ENCODE data around the gene TUBGCP6. TPM values are rescaled to one million over a fixed set of nuclear protein-coding genes. Genes with fewer than 3 reads are reported as not detected.

Gene TUBGCP6
- total RNA-seq, 1 donor from 2014 or later, result 18.2 TPM

GRCh38 chr22:50225200-50225969 is 19.4 kb downstream of the TUBGCP6 start:
- Histone ChIP-seq H3K4me3 (ENCODE audit: low read depth, low read length) (no peak overlapping the region), H3K36me3 (ENCODE audit: control insufficient read depth, insufficient read depth, low read length) (peaks cover 29% of the 10 kb centered on the region), H3K27me3 (ENCODE audit: control insufficient read depth, insufficient read depth, low read length) (no peaks in the 10 kb centered on the region)
- TF ChIP-seq CTCF (IDR thresholded peaks at IDR 0.05; ENCODE audit: insufficient read depth, low read length, severe bottlenecking), result no peak
- no peak for FAIRE-seq
- DNase-seq (ENCODE audit: low read depth), result no peak

GRCh38 chr22:50224071-50224470 is 20.8 kb downstream of the TUBGCP6 start:
- TF ChIP-seq CTCF (IDR thresholded peaks at IDR 0.05; ENCODE audit: insufficient read depth, low read length, severe bottlenecking), result no peak
- peaks cover 27% of the 10 kb centered on the region for H3K36me3 ChIP-seq (ENCODE audit: control insufficient read depth, insufficient read depth, low read length)
- FAIRE-seq, result no peak
- no peaks in the 10 kb centered on the region for H3K27me3 ChIP-seq (ENCODE audit: control insufficient read depth, insufficient read depth, low read length)
- no peak for DNase-seq (ENCODE audit: low read depth)
- H3K4me3 ChIP-seq (ENCODE audit: low read depth, low read length), result no peak overlapping the region

- Histone ChIP-seq H3K27me3 (ENCODE audit: control insufficient read depth, insufficient read depth, low read length) (no peaks in the 10 kb centered on the region), H3K36me3 (ENCODE audit: control insufficient read depth, insufficient read depth, low read length) (peaks cover 28% of the 10 kb centered on the region), H3K4me3 (ENCODE audit: low read depth, low read length) (no peak overlapping the region)
- no peak for TF ChIP-seq CTCF (IDR thresholded peaks at IDR 0.05; ENCODE audit: insufficient read depth, low read length, severe bottlenecking)
- FAIRE-seq (no peak), DNase-seq (ENCODE audit: low read depth) (no peak)
Observed at GRCh38 chr22:50222508-50222907, 22.3 kb downstream of the TUBGCP6 start.

- no peak overlapping the region for H3K4me3 ChIP-seq (ENCODE audit: low read depth, low read length)
- H3K36me3 ChIP-seq (ENCODE audit: control insufficient read depth, insufficient read depth, low read length), result peaks cover 31% of the 10 kb centered on the region
- TF ChIP-seq CTCF (IDR thresholded peaks at IDR 0.05; ENCODE audit: insufficient read depth, low read length, severe bottlenecking), result peak; percentile 1
- H3K27me3 ChIP-seq (ENCODE audit: control insufficient read depth, insufficient read depth, low read length), result no peaks in the 10 kb centered on the region
- no peak for FAIRE-seq
- DNase-seq (ENCODE audit: low read depth), result no peak
Observed at GRCh38 chr22:50221410-50222300, 23.2 kb downstream of the TUBGCP6 start.

- Histone ChIP-seq H3K4me3 (ENCODE audit: low read depth, low read length) (no peak overlapping the region), H3K27me3 (ENCODE audit: control insufficient read depth, insufficient read depth, low read length) (no peaks in the 10 kb centered on the region), H3K36me3 (ENCODE audit: control insufficient read depth, insufficient read depth, low read length) (peaks cover 36% of the 10 kb centered on the region)
- no peak for TF ChIP-seq CTCF (IDR thresholded peaks at IDR 0.05; ENCODE audit: insufficient read depth, low read length, severe bottlenecking)
- FAIRE-seq (peak; percentile 89), DNase-seq (ENCODE audit: low read depth) (no peak)
Observed at GRCh38 chr22:50220603-50221409, 24.0 kb downstream of the TUBGCP6 start.
